GM23248 (cell line): ENCODE data around the gene SOX13. TPM values are rescaled to one million over a fixed set of nuclear protein-coding genes. Genes with fewer than 3 reads are reported as not detected.

Source experiments
- DNase-seq: peaks from one replicate; pipeline ENCODE4 v3.0.0-alpha.2; 2015
- H2AFZ ChIP-seq: fragments of 200-600 bp; sonication (generic); 2 replicates; pipeline ENCODE4 v1.6.1; 2016; ENCODE audit warnings: antibody characterized with exemption
- H3F3A ChIP-seq: fragments of 200-600 bp; sonication (generic); 2 replicates; pipeline ENCODE4 v1.6.1; 2016; ENCODE audit warnings: mild to moderate bottlenecking, antibody characterized with exemption, mixed run types; ENCODE audit not compliant: insufficient read depth
- H3K27ac ChIP-seq: fragments of 200-600 bp; sonication (generic); 2 replicates; pipeline ENCODE4 v1.5.1; 2016; ENCODE audit warnings: mild to moderate bottlenecking
- H3K27me3 ChIP-seq: fragments of 200-600 bp; sonication (generic); replicated peaks from 2 replicates; pipeline ENCODE4 v1.6.1; 2016; ENCODE audit warnings: mild to moderate bottlenecking; ENCODE audit not compliant: insufficient read depth
- H3K36me3 ChIP-seq: fragments of 200-600 bp; sonication (generic); 2 replicates; pipeline ENCODE4 v1.6.1; 2016; ENCODE audit warnings: low read depth, mild to moderate bottlenecking
- H3K4me1 ChIP-seq: fragments of 200-600 bp; sonication (generic); 2 replicates; pipeline ENCODE4 v1.6.1; 2016; ENCODE audit warnings: mild to moderate bottlenecking; ENCODE audit not compliant: insufficient read depth
- H3K4me2 ChIP-seq: fragments of 200-600 bp; sonication (generic); one replicate; pipeline ENCODE4 v1.6.1; 2016; ENCODE audit warnings: mild to moderate bottlenecking; ENCODE audit not compliant: unreplicated experiment
- H3K4me3 ChIP-seq: fragments of 200-600 bp; sonication (generic); 2 replicates; pipeline ENCODE4 v1.5.1; 2016; ENCODE audit warnings: mild to moderate bottlenecking
- H3K79me2 ChIP-seq: fragments of 200-600 bp; sonication (generic); 2 replicates; pipeline ENCODE4 v1.6.1; 2016; ENCODE audit warnings: mild to moderate bottlenecking; ENCODE audit not compliant: insufficient read depth
- H3K9ac ChIP-seq: fragments of 200-600 bp; sonication (generic); 2 replicates; pipeline ENCODE4 v1.6.1; 2016; ENCODE audit warnings: mild to moderate bottlenecking
- H3K9me2 ChIP-seq: fragments of 200-600 bp; sonication (generic); 2 replicates; pipeline ENCODE4 v1.6.1; 2016; ENCODE audit warnings: mixed run types, mild to moderate bottlenecking, moderate library complexity; ENCODE audit not compliant: insufficient read depth
- H3K9me3 ChIP-seq: fragments of 200-600 bp; sonication (generic); one replicate; pipeline ENCODE4 v1.6.1; 2017; ENCODE audit warnings: low read depth
- H4K20me1 ChIP-seq: fragments of 200-600 bp; sonication (generic); 2 replicates; pipeline ENCODE4 v1.6.0; 2016; ENCODE audit not compliant: insufficient read depth
- EZH2 ChIP-seq: fragments of 200-600 bp; sonication (generic); IDR thresholded peaks from 2 replicates; pipeline ENCODE4 v1.6.1; 2018; ENCODE audit warnings: antibody characterized with exemption, mild to moderate bottlenecking; ENCODE audit not compliant: insufficient read depth, poor library complexity, severe bottlenecking
- EZH2phosphoT487 ChIP-seq: fragments of 200-600 bp; sonication (generic); IDR thresholded peaks from 2 replicates; pipeline ENCODE4 v1.6.1; 2018; ENCODE audit warnings: antibody characterized with exemption, moderate library complexity, mild to moderate bottlenecking, low read depth; ENCODE audit not compliant: insufficient read depth
- WGBS, 2 experiments: methylation state at CpG; one replicate each; pipeline ENCODE4 v1.1.6; 2015 to 2017; ENCODE audit warnings: low lambda C conversion rate in 2 of 2, low coverage in 1 of 2; ENCODE audit errors: missing lambda C conversion rate in 2 of 2; 5-methylcytosine and 5-hydroxymethylcytosine counted together
- in situ Hi-C: fragments of 300-500 bp; cut with MboI; formaldehyde crosslinking; loops from 2 replicates; pipeline ENCODE4 v1.15.0; 2020
- polyA plus RNA-seq: library from polyadenylated mRNA; unstranded; fragments of >200 nt; fragmentation: Nextera tagmentation; extraction: Ambion mirVana; gene quantifications from 2 replicates; pipeline ENCODE4 v1.2.1, GENCODE V29; 2016
- total RNA-seq: library from RNA; depleted of rRNA; stranded (reverse); fragments of >200 nt; shearing (Covaris generic); gene quantifications from 2 replicates; pipeline ENCODE4 v1.2.3, GENCODE V29; 2014

The SOX13 gene
- total and polyA plus RNA-seq, 2 experiments from 2014 or later: 3.0 to 5.5 TPM

- no peak for DNase-seq
- H4K20me1 ChIP-seq: no peaks in the 10 kb centered on the region
- no peak overlapping the region for H3K9ac ChIP-seq
- H3K4me2 ChIP-seq: no peak overlapping the region
- TF ChIP-seq EZH2phosphoT487 (no peak), EZH2 (no peak)
- H3K27me3 ChIP-seq: no peaks in the 10 kb centered on the region
- H3K9me3 ChIP-seq: no peaks in the 10 kb centered on the region
- H3K36me3 ChIP-seq: no peaks in the 10 kb centered on the region
- no peaks in the 10 kb centered on the region for H3F3A ChIP-seq
- in situ Hi-C loops: no loop called here
- no peak overlapping the region for H3K4me3 ChIP-seq
- peaks cover 65% of the 10 kb centered on the region for H3K79me2 ChIP-seq
- no peak overlapping the region for H2AFZ ChIP-seq
- no peak overlapping the region for H3K27ac ChIP-seq
- peaks cover 17% of the 10 kb centered on the region for H3K4me1 ChIP-seq
- WGBS, 2 experiments: 52 to 53% methylated on average over 13 of the region's 13 CpGs
- H3K9me2 ChIP-seq: no peaks in the 10 kb centered on the region
Measured at GRCh38 chr1:204081164-204081790, 8.4 kb downstream of the SOX13 start.

- Histone ChIP-seq H3K27ac (no peak overlapping the region), H4K20me1 (no peaks in the 10 kb centered on the region), H3K27me3 (no peaks in the 10 kb centered on the region), H3K9me2 (no peaks in the 10 kb centered on the region), H3K4me2 (no peak overlapping the region), H3K36me3 (no peaks in the 10 kb centered on the region), H2AFZ (no peak overlapping the region), H3K9me3 (no peaks in the 10 kb centered on the region), H3K9ac (no peak overlapping the region), H3K4me1 (peaks cover 17% of the 10 kb centered on the region), H3F3A (no peaks in the 10 kb centered on the region), H3K4me3 (no peak overlapping the region), H3K79me2 (peaks cover 63% of the 10 kb centered on the region)
- no peak for DNase-seq
- in situ Hi-C loops: no loop called here
- TF ChIP-seq EZH2: no peak
- TF ChIP-seq EZH2phosphoT487: no peak
- WGBS, 2 experiments: 72 to 100% methylated on average over 3 to 8 of the region's 8 CpGs
Measured at GRCh38 chr1:204081791-204082513, 9.0 kb downstream of the SOX13 start.

GRCh38 chr1:204083491-204083890, 10.6 kb downstream of the SOX13 start:
- Histone ChIP-seq H3K9me3 (no peaks in the 10 kb centered on the region), H3K27ac (no peak overlapping the region), H3K36me3 (no peaks in the 10 kb centered on the region), H4K20me1 (no peaks in the 10 kb centered on the region), H3K4me3 (no peak overlapping the region), H3K9me2 (no peaks in the 10 kb centered on the region), H3K4me2 (no peak overlapping the region), H3K27me3 (no peaks in the 10 kb centered on the region), H3K79me2 (peaks cover 72% of the 10 kb centered on the region), H3K9ac (no peak overlapping the region), H3K4me1 (peaks cover 17% of the 10 kb centered on the region), H2AFZ (no peak overlapping the region), H3F3A (no peaks in the 10 kb centered on the region)
- TF ChIP-seq EZH2phosphoT487 (no peak), EZH2 (no peak)
- WGBS, 2 experiments: 88 to 94% methylated on average over 7 of the region's 7 CpGs
- in situ Hi-C loops: no loop called here
- no peak for DNase-seq

- TF ChIP-seq EZH2phosphoT487 (no peak), EZH2 (no peak)
- H3K36me3 ChIP-seq: no peaks in the 10 kb centered on the region
- no peak overlapping the region for H3K27ac ChIP-seq
- H4K20me1 ChIP-seq: no peaks in the 10 kb centered on the region
- H3K4me3 ChIP-seq: no peak overlapping the region
- H3K9me3 ChIP-seq: no peaks in the 10 kb centered on the region
- no peaks in the 10 kb centered on the region for H3K27me3 ChIP-seq
- no peak overlapping the region for H3K4me2 ChIP-seq
- WGBS, 2 experiments: 73 to 79% methylated on average over 4 of the region's 4 CpGs
- H3K9ac ChIP-seq: no peak overlapping the region
- peaks cover 25% of the 10 kb centered on the region for H3K4me1 ChIP-seq
- no peak for DNase-seq
- no peak overlapping the region for H2AFZ ChIP-seq
- peaks cover 72% of the 10 kb centered on the region for H3K79me2 ChIP-seq
- H3K9me2 ChIP-seq: no peaks in the 10 kb centered on the region
- no peaks in the 10 kb centered on the region for H3F3A ChIP-seq
- in situ Hi-C loops: no loop called here
Measured at GRCh38 chr1:204084247-204084772, 11.4 kb downstream of the SOX13 start.
